Hippocampal formation (tissue), 2 donors: ENCODE data around the gene SHC2.
A peak's percentile ranks its signal among the peaks of the same experiment; 100 is the strongest.
"Not testable (repeated sequence)": the region's sequence is repeated elsewhere in the genome, so short reads cannot be mapped to it uniquely, and the experiment has no call there.

Experiments used
- DNase-seq, 2 donors: peaks; one replicate each; lab custom pipeline; 2025; lab: John Stamatoyannopoulos, UW

Gene SHC2

GRCh38 chr19:389255-389934 lies 71.4 kb downstream of the SHC2 start:
- DNase-seq, result no peak

DNA sequence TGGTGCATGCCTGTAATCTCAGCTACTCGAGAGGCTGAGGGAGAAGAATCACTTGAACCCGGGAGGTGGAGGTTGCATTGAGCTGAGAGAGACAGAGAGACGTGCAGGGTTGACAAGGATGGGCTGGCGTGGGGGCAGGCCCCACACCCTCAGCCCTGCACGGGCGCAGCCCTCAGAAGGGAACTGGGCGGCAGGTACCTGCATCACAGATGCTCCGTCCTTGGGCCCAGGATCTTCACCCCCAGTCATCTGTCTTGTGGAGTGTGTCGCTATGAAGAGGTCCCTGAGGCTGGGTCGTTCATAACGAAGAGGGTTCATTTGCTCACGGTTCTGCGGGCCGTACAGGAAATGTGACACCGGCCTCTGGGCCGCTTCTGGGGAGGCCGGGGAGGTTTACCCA lies 72.1 kb downstream of the SHC2 start:
- no peak for DNase-seq

DNA sequence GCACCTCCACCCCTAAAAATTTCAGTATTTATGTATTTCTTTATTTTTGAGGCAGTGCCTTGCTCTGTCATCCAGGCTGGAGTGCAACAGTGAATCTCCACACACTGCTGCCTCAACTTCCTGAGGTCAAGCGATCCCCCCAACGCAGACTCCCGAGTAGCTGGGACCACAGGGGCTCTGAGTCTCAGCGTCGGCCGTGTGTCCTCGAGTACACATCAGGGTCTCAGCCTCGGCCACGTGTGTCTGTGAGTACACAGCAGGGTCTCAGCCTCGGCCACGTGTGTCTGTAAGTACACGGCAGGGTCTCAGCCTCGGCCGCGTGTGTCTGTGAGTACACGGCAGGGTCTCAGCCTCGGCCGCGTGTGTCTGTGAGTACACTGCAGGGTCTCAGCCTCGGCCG lies 73.1 kb downstream of the SHC2 start:
- no peak for DNase-seq

DNA sequence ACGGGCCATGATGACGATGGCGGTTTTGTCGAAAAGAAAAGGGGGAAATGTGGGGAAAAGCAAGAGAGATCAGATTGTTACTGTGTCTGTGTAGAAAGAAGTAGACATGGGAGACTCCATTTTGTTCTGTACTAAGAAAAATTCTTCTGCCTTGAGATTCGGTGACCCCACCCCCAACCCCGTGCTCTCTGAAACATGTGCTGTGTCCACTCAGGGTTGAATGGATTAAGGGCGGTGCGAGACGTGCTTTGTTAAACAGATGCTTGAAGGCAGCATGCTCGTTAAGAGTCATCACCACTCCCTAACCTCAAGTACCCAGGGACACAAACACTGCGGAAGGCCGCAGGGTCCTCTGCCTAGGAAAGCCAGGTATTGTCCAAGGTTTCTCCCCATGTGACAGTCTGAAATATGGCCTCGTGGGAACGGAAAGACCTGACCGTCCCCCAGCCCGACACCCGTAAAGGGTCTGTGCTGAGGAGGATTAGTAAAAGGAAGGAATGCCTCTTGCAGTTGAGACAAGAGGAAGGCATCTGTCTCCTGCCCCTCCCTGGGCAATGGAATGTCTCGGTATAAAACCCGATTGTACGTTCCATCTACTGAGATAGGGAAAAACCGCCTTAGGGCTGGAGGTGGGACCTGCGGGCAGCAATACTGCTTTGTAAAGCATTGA lies 74.1 kb downstream of the SHC2 start:
- DNase-seq, result not testable (repeated sequence)

DNA sequence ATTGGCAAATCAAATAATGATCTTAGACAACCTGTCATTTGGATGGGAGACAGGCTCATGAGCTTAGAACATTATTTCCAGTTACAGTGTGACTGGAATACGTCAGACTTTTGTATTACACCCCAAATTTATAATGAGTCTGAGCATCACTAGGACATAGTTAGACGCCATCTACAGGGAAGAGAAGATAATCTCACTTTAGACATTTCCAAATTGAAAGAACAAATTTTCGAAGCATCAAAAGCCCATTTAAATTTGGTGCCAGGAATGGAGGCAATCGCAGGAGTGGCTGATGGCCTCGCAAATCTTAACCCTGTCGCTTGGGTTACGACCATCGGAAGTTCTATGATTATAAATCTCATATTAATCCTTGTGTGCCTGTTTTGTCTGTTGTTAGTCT lies 74.6 kb downstream of the SHC2 start:
- not testable (repeated sequence) for DNase-seq

GRCh38 chr19:384799-385169 lies 76.0 kb downstream of the SHC2 start:
- no peak for DNase-seq

DNA sequence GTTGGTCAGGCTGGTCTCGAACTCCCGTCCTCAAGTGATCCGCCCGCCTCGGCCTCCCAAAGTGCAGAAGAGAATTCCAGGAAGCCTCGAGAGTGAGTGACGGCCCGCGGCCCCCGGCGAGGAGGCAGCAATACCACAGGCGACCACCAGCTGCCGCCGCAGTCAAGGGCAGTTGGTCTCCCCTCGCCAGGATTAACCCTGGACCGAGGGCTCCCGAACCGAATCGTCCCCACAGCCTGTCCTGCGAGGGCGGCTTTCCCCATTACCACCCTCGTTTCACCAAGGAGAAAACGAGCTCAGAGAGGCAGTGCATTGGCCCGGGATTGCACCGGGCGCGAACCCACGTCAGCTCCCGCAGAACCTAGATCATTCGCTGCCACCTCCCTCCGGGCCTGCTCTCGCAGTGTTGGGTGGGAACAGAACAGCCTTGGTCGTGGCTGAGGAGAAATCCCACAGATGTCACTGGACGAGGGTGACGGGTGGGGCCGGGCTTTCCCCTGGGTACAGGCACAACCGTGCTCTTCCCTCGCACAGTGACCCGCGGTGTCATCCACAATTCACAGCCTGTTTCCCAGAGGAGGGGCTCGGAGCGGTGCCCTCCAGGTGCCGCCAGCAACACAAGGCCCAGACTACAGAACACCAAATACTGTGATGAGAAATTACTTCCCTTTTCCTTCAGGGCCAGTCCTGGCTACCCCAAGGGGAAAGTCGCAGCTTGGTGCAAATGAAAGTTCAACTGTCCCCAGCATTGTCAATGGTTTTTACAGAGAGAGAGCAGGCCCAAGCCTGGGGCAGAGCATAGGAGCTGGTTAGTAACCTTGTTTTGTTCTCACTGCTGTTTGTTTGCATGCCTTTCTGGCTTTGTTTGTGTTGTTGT lies 76.7 kb downstream of the SHC2 start:
- DNase-seq, result peak in 1 of 2 donors; percentile 24

DNA sequence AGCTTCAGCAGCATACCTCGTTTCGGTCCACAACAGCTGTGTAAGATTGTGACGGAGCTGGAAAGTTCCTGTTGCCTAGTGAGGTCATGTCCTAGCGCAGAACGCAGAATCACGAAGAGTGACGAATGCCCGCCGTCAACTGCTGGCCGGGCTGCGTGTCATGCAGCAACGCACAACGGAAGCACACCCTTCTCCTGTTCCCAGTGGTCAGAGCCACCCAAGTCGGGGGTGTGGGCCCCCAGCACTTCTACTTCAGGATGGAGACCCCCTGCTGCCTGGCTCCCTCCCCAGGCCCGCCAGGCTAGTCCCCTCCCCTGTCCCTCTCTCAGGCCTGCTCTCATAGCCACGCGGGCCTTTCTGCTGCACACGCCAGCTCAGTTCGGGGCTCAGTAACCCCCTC lies 77.8 kb downstream of the SHC2 start:
- DNase-seq, result no peak

DNA sequence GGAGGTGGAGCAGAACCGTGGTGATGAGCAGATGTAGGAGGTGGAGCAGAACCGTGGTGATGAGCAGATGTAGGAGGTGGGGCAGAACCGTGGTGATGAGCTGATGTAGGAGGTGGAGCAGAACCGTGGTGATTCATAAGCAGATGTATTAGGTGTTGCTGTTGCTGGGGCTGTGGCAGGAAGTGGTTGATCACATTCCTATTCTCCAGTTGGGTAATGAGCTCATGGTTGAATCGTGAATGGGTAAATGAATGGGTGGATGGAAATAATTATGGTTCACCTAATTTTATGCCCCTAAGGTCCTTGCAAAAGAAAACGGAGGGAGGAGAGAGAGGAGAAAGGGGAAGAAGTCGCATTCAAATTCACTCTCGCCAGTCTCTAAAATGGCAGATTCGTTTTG lies 78.3 kb downstream of the SHC2 start:
- DNase-seq, result not testable (repeated sequence)

DNA sequence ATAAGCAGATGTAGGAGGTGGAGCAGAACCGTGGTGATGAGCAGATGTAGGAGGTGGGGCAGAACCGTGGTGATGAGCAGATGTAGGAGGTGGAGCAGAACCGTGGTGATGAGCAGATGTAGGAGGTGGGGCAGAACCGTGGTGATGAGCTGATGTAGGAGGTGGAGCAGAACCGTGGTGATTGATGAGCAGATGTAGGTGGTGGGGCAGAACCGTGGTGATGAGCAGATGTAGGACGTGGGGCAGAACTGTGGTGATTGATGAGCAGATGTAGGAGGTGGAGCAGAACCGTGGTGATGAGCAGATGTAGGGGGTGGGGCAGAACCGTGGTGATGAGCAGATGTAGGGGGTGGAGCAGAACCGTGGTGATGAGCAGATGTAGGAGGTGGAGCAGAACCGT lies 78.9 kb downstream of the SHC2 start:
- not testable (repeated sequence) for DNase-seq

- DNase-seq, result not testable (repeated sequence)
These were observed 80.1 kb downstream of the SHC2 start for GRCh38 chr19:380618-381219.

DNA sequence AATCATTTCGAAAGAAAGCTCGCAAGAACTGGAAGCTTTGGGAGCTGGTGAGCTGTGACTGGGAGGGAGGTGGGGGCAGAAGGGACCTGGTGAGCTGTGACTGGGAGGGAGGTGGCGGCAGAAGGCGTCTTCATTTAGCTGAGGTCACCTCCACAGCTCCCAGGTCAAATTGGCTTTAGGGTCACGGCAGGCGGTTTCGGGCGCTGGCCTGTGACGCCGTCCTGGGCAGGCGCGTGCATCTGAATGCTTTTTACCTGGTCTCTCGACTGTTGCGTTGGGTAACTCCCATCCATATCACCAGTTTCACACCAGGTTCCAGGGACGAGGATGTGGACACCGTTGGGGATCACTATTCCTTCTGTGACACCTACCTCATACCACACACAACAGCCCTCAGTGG lies 81.0 kb downstream of the SHC2 start:
- no peak for DNase-seq

- DNase-seq, result no peak
These were observed 82.1 kb downstream of the SHC2 start for GRCh38 chr19:378706-379105.

DNA sequence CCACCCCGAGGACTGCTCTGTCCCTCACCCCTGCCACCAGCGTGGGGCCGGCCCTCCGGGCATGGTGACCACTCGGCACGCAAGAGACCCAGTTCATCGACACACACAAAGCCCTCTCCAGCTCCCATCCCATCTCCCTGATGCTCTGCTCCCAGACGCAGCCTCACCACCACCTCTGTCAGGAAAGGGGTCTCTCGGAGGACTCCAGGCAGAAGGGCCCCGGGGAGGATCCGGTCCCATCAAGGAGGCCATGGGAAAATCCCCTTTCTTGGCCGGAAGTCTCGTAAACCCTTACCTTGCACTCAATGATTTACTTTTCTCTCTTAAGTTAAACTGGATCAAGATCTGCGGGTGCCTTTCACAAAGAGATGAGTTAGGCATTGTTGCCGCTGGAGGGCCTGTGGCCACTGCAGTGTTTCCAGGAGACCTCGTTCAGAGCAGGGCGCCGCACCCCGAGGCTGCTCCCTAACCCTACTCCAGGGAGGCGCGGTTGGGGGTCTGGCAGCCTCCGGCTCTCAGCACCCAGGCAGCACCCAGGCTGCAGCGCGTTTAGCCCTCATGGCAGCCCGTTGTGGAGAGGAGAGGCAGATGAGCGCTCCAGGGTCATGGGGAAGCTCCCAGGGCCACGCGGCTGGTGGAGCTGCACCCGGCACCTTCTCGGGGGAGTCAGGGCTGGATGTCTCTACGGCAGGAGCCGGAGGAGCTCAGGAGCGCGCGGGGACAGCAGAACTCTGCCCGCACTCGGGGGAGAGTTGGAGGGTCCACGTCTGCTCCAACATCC lies 82.8 kb downstream of the SHC2 start:
- DNase-seq, result no peak

- no peak for DNase-seq
These were observed 84.7 kb downstream of the SHC2 start for GRCh38 chr19:376111-376470.

DNA sequence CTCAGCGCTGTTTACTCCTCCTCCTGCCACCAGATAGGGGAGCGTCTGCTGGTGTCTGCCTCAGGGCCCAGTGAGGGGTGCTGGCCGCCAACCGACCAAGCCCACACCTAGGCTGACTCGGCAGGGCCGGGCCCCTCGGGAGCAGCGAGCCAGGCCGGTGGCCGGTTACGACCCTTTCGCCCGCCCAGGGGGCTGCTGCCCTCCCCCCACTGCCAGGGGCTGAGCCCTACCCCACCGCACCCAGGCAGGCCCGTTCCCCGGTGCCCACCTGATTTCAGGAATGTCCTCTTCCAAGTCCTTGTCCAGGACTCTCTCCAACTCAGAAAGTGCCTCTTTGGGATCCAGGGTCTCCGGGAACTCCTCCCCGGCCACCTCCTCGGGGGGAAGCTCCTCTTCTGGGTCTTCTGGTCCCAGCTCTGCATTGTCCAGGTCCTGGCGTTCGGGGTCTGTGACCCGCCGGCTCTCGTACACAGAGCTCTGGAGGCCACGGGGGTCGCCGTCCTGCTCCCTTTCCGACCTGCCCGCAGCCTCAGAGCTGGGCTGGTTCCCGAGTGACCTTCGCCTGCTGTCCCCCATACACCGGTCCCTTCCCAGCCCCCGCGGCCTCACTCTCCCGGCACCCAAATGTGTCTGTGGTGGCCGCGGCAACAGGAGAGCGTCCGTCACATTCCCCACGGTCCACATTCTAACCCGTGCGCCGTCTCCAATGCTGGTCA lies 85.3 kb downstream of the SHC2 start:
- no peak for DNase-seq

DNA sequence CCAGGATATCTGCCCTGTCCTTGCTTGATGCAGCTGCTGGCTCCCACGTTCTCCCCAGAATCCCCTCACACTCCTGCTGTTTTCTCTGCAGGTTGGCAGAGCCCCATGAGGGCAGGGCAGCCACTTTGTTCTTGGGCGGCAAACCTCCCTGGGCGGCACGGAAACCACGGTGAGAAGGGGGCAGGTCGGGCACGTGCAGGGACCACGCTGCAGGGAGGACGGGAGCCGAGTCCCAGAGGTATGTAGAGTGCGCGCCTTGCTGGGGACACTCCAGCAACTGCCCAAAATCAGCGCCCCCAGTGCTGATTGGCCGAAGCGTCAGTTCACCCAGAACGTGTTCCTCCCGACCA lies 86.0 kb downstream of the SHC2 start:
- DNase-seq, result no peak

- no peak for DNase-seq
These were observed 86.5 kb downstream of the SHC2 start for GRCh38 chr19:374183-374885.

GRCh38 chr19:373391-374182 lies 87.2 kb downstream of the SHC2 start:
- no peak for DNase-seq
